Body of pancreas (tissue), 4 donors: ENCODE results near the gene PLA2G2E.

Experiments
- CTCF ChIP-seq, 7 experiments: fragments of 450-650 bp in 4 of 7; fragments of 200-600 bp in 3 of 7; sonication (generic) in 3 of 7; IDR thresholded peaks; one replicate each; pipeline ENCODE4 v1.5.1; 2016 to 2019; ENCODE audit warnings: antibody characterized with exemption in 7 of 7
- POLR2A ChIP-seq, 3 donors: fragments of 450-650 bp; IDR thresholded peaks; one replicate each; pipeline ENCODE4 v1.6.1; 2016; ENCODE audit warnings: antibody characterized with exemption in 3 of 3, mild to moderate bottlenecking in 2 of 3

- TF ChIP-seq POLR2A (IDR thresholded peaks at IDR 0.05) (no peak), CTCF (IDR thresholded peaks at IDR 0.05) (no peak)
Observed at GRCh38 chr1:19941206-19941568, 17.8 kb upstream of the PLA2G2E start.
